ENCODE results near the gene SNX20.

- no peak for TF ChIP-seq CTCF (conservative IDR thresholded peaks at IDR 0.05 in 1 of 2, IDR thresholded peaks at IDR 0.05 in 1 of 2; ENCODE audit: extremely low read depth in 1 of 2, insufficient read depth in 1 of 2, low read depth in 1 of 2, low read length in 2 of 2)
- TF ChIP-seq EZH2 (IDR thresholded peaks at IDR 0.05; ENCODE audit: borderline replicate concordance, low read length): no peak
Observed at GRCh38 chr16:50669741-50670140, 11.4 kb downstream of the SNX20 start.

Data from mammary epithelial cell (primary cell).